ENCODE data around the gene MEIOB.

MEIOB gene

DNA sequence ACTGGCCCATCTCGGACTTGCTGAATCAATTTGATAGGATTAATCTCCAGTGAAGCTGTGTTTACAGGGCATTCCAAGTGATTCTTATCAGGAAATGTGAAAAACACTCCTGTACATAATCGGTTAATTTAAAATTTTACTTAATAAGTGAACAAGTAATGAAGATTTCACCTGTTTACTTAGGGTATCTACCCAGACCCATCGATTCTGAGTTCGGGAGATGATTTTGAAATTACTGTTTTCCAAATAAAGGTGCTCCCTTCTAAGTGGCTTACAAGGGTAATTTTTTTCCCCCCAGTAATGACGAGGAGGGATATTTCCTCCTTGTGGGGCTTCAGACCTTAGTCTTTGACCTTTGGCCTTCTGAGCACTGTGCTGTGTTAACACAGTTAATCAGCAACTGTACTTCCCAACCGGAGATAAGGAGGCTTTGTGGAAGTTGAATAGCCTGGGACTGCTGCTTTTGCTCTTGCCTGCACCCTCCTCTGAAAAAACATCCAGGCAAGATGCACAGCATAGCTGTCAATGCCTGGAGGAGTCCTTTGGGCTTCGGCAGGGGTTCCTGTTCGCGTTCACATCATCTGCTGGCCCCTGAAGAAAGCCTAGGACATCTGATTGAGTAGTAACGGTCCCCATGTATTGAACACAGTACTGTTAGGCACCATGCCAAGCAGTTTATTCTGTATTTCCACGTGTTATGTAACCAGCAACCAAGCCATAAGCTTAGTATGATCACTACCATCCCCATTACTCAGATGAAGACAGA, 43.1 kb downstream of the MEIOB start:
- no peak for DNase-seq (ENCODE audit: low spot score)

GRCh38 chr16:1826691-1827573, 45.0 kb downstream of the MEIOB start, which contains the start of the genes FAHD1 and HAGH:
Gene FAHD1, plus strand, starts transcription at chr16:1827206. Its CDS starts 33 bp downstream, at chr16:1827239.
Gene HAGH, minus strand, starts transcription at chr16:1826825. Its CDS starts 38 bp downstream, at chr16:1826787.
- peak; percentile 93 for DNase-seq (ENCODE audit: low spot score)

- DNase-seq (ENCODE audit: low spot score) = peak; percentile 30
These were observed 45.9 kb downstream of the MEIOB start for GRCh38 chr16:1825864-1826690.

GRCh38 chr16:1825381-1825863, 46.5 kb downstream of the MEIOB start:
- no peak for DNase-seq (ENCODE audit: low spot score)

- DNase-seq (ENCODE audit: low spot score) = peak; percentile 47
These were observed 48.1 kb downstream of the MEIOB start for GRCh38 chr16:1823821-1824220.

DNA sequence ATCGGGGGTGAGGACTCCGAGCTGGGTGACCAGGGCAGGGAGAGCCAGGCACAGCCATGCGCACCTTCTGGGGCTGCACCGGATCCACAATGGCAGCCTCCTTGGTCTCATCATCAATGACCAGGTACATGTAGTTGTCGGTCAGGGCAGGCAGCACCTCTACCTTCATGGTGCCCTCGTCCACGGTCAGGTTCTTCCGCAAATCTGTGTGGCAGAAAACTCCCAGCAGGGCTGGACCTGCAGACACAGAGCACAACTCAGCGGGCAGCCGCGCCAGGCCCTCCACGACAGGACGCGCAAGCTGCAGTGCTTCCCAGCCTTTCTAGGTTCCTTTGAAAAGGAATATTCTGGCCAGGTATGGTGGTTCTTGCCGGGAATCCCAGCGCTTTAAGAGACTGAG, 49.2 kb downstream of the MEIOB start:
- DNase-seq (ENCODE audit: low spot score) = no peak

- no peak for DNase-seq (ENCODE audit: low spot score)
These were observed 49.9 kb downstream of the MEIOB start for GRCh38 chr16:1821861-1822611.

- no peak for DNase-seq (ENCODE audit: low spot score)
These were observed 51.0 kb downstream of the MEIOB start for GRCh38 chr16:1820946-1821290.

- no peak for DNase-seq (ENCODE audit: low spot score)
These were observed 51.6 kb downstream of the MEIOB start for GRCh38 chr16:1820096-1820945.

DNA sequence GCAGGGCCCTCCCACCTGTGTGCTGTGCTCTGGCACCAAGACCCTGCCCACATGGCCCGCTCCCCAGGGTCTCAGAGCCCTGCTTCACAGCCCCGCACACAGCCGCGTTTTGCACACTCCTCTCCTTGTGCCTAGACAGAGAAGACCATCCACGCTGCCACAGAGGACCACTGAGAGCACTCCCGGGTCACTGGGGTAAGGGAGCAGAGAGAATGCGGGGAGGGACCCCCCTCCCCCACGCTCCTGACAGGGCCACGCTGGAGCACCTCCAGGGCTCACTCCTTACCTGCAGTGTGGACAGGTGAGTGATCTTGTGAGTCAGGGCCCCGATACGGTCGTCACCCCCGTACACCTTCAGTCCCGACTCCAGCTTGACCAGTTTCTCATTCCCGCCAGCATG, 52.4 kb downstream of the MEIOB start:
- no peak for DNase-seq (ENCODE audit: low spot score)

DNA sequence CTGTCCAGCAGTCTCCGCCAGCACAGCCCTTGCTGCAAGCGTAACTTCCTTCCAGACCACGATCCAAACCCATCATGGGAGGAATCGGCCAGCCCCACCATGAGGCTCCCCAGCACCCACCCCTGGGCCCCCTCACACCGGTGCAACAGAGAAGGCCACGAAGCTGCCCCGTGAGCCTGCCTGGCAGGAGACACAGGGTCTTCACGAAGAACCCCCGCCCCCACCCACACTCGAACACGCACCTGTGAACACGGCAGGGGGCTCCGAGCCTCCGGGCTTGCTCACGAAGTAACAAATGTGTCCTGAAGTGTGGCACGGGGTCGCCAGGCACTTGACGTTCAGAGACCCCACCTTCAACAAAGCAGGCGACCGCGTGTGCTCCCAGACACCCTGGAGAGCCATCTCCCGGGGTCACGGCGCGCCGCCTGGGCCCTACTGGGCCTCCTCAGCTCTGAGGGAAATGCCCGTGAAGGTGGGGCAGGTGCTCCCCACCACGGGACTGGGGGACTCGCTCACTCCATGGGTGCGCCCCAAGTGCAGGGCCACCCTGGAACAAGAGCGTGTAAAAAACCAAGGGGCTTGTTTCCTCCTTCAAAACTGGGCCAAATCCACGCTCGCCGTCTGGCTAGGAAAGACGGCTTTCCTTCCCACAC, 53.0 kb downstream of the MEIOB start:
- DNase-seq (ENCODE audit: low spot score) = no peak

- DNase-seq (ENCODE audit: low spot score) = no peak
These were observed 53.6 kb downstream of the MEIOB start for GRCh38 chr16:1818204-1818872.

DNA sequence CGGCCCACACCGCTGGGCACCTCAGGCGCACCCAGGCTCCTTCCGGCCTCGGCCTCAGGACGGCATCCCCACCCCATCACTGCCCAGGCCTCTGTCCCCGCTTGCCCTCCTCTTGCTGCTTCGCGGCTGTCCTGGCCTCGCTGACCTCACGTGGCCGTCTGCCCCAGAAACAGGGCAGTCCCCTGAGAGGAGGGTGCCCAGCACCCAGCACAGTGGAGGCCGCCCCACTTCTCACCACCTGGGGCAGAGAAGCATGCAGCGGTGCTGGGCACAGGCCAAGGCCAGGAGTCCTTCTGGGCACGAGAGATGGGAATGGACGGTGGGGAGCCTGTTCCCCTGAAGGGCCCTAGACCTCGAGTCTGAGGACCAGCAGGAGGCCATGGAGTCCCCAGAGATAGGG, 54.2 kb downstream of the MEIOB start:
- no peak for DNase-seq (ENCODE audit: low spot score)

GRCh38 chr16:1817276-1817589, 54.7 kb downstream of the MEIOB start:
- DNase-seq (ENCODE audit: low spot score) = no peak

DNA sequence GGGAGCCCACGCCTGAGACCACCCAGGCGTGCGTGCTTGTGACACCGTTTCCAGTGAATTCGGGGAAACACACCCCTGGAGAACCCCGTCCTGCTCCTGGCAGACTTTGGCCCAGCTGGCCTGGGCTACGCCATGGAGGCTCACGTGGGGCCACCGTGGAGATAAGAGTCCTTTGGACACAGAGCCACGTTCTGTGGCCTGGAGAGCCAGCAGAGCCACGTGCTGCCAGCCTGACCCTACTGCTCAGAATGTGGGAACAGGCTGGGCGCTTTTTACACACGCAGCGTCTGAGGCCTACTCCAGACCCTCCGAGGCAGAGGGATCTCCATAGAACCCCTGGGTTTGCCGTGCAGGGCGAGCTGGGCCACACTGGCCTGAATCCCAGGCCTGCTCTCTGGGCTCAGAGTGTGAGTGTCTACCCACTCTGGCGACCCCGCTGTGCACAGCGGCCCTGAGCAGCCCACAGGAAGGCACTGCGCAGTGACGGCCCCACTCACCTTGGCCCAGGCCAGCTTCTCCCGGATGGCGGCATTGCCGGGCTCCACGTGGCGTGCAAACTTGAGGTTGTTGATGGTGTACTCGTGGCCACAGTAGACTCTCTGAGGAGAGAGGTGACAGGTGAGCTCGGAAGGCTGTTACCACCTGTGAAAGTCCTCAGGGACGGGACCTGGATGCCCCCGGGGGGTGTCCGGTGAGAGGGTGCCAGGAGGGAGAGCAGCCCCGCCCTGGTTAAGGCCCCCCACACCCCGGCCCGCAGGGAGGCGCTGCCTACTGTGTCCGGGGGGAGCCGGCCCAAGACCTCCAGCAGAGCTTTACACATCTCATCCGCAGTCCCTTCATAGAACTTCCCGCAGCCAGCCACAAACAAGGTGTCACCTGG, 55.3 kb downstream of the MEIOB start:
- no peak for DNase-seq (ENCODE audit: low spot score)

DNA sequence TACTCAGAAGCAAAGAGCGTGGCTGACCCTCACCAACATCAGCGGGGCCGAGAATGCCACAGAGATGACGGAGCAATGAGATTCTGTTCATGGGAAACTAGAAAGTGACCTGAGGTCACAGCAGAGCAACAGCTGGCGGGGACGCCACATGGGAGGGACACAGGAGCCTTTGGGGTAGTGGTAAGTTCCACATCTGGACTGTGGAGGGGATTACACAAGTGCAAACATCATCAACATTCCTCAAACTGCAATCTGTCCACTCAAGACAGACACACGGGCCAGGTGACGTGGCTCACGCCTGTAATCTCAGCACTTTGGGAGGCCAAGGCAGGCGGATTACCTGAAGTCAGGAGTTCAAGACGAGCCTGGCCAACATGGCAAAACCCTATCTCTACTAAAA, 56.5 kb downstream of the MEIOB start:
- DNase-seq (ENCODE audit: low spot score) = no peak

DNA sequence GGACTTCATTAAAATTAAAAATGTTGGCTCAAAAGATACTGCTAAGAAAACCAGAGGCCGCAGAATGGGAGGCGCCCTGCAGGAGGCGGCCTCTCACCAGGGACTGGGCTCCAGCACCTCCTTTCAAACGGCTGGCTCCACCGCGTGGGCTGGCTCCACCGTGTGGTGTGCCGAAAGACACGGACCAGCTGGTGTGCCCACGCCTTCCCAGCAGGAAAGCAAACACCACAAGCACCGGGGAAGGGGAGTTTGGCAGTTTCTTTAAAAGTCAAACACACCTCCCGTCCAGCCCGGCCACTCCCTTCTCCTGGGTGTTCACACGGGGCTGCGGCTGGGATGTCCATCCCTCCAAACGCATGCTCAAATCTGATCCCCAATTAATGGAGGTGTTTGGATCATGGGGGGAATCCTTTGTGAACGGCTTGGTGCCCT, 59.2 kb downstream of the MEIOB start:
- DNase-seq (ENCODE audit: low spot score) = peak; percentile 10

GRCh38 chr16:1810536-1810935, 61.4 kb downstream of the MEIOB start:
- no peak for DNase-seq (ENCODE audit: low spot score)

Data from kidney capillary endothelial cell (primary cell).